ENCODE measurements around the gene ADAMTS2.

ADAMTS2 gene

GRCh38 chr5:179345433-179346321 lies at the start of gene ADAMTS2:
ADAMTS2 (minus strand) TSS chr5:179345461; CDS start chr5:179345328, 133 bp downstream.
- no peak within 1 kb of the TSS for H3K27ac Mint-ChIP-seq
- H3K36me3 Mint-ChIP-seq = no peaks in the 10 kb centered on the region
- H3K9me3 Mint-ChIP-seq (ENCODE audit: low read depth) = no peaks in the 10 kb centered on the region
- peaks cover 37% of the 10 kb centered on the region for H3K27me3 Mint-ChIP-seq
- H3K4me3 Mint-ChIP-seq = peak within 1 kb of the TSS; percentile 55
- H3K4me1 Mint-ChIP-seq (ENCODE audit: low read depth) = peaks cover 13% of the 10 kb centered on the region

- Mint-ChIP-seq H3K27ac (no peak overlapping the region), H3K9me3 (ENCODE audit: low read depth) (peaks cover 35% of the 10 kb centered on the region), H3K4me1 (ENCODE audit: low read depth) (no peaks in the 10 kb centered on the region), H3K36me3 (peaks cover 12% of the 10 kb centered on the region), H3K4me3 (no peak overlapping the region), H3K27me3 (peaks cover 4% of the 10 kb centered on the region)
Observed at GRCh38 chr5:179393078-179393477, 47.8 kb upstream of the ADAMTS2 start.

GRCh38 chr5:179387151-179388110 lies 42.2 kb upstream of the ADAMTS2 start:
- Mint-ChIP-seq H3K9me3 (ENCODE audit: low read depth) (peaks cover 25% of the 10 kb centered on the region), H3K36me3 (peaks cover 10% of the 10 kb centered on the region), H3K4me3 (no peak overlapping the region), H3K27ac (no peak overlapping the region), H3K4me1 (ENCODE audit: low read depth) (no peaks in the 10 kb centered on the region), H3K27me3 (peaks cover 6% of the 10 kb centered on the region)

- Mint-ChIP-seq H3K27me3 (peaks cover 6% of the 10 kb centered on the region), H3K4me3 (no peak overlapping the region), H3K36me3 (peaks cover 6% of the 10 kb centered on the region), H3K9me3 (ENCODE audit: low read depth) (peaks cover 15% of the 10 kb centered on the region), H3K4me1 (ENCODE audit: low read depth) (no peaks in the 10 kb centered on the region), H3K27ac (no peak overlapping the region)
Observed at GRCh38 chr5:179385914-179386313, 40.7 kb upstream of the ADAMTS2 start.

GRCh38 chr5:179382486-179382885 lies 37.2 kb upstream of the ADAMTS2 start:
- Mint-ChIP-seq H3K27me3 (peaks cover 6% of the 10 kb centered on the region), H3K4me1 (ENCODE audit: low read depth) (no peaks in the 10 kb centered on the region), H3K9me3 (ENCODE audit: low read depth) (no peaks in the 10 kb centered on the region), H3K36me3 (no peaks in the 10 kb centered on the region), H3K4me3 (no peak overlapping the region), H3K27ac (no peak overlapping the region)

GRCh38 chr5:179381691-179382090 lies 36.4 kb upstream of the ADAMTS2 start:
- Mint-ChIP-seq H3K27ac (no peak overlapping the region), H3K36me3 (no peaks in the 10 kb centered on the region), H3K9me3 (ENCODE audit: low read depth) (no peaks in the 10 kb centered on the region), H3K4me1 (ENCODE audit: low read depth) (no peaks in the 10 kb centered on the region), H3K27me3 (peaks cover 3% of the 10 kb centered on the region), H3K4me3 (no peak overlapping the region)

GRCh38 chr5:179380211-179381035 lies 35.2 kb upstream of the ADAMTS2 start:
- no peaks in the 10 kb centered on the region for H3K36me3 Mint-ChIP-seq
- H3K27me3 Mint-ChIP-seq = no peaks in the 10 kb centered on the region
- no peak overlapping the region for H3K4me3 Mint-ChIP-seq
- H3K27ac Mint-ChIP-seq = no peak overlapping the region
- H3K9me3 Mint-ChIP-seq (ENCODE audit: low read depth) = no peaks in the 10 kb centered on the region
- H3K4me1 Mint-ChIP-seq (ENCODE audit: low read depth) = no peaks in the 10 kb centered on the region

GRCh38 chr5:179379321-179379890 lies 34.1 kb upstream of the ADAMTS2 start:
- Mint-ChIP-seq H3K27ac (no peak overlapping the region), H3K4me1 (ENCODE audit: low read depth) (no peaks in the 10 kb centered on the region), H3K27me3 (no peaks in the 10 kb centered on the region), H3K9me3 (ENCODE audit: low read depth) (no peaks in the 10 kb centered on the region), H3K4me3 (no peak overlapping the region), H3K36me3 (no peaks in the 10 kb centered on the region)

GRCh38 chr5:179378441-179379271 lies 33.4 kb upstream of the ADAMTS2 start:
- Mint-ChIP-seq H3K27me3 (no peaks in the 10 kb centered on the region), H3K4me1 (ENCODE audit: low read depth) (no peaks in the 10 kb centered on the region), H3K9me3 (ENCODE audit: low read depth) (no peaks in the 10 kb centered on the region), H3K36me3 (no peaks in the 10 kb centered on the region), H3K4me3 (no peak overlapping the region), H3K27ac (no peak overlapping the region)

- Mint-ChIP-seq H3K27ac (no peak overlapping the region), H3K9me3 (ENCODE audit: low read depth) (no peaks in the 10 kb centered on the region), H3K4me3 (no peak overlapping the region), H3K27me3 (no peaks in the 10 kb centered on the region), H3K36me3 (no peaks in the 10 kb centered on the region), H3K4me1 (ENCODE audit: low read depth) (no peaks in the 10 kb centered on the region)
Observed at GRCh38 chr5:179378116-179378440, 32.8 kb upstream of the ADAMTS2 start.

- H3K4me1 Mint-ChIP-seq (ENCODE audit: low read depth) = no peaks in the 10 kb centered on the region
- H3K4me3 Mint-ChIP-seq = no peak overlapping the region
- H3K36me3 Mint-ChIP-seq = no peaks in the 10 kb centered on the region
- no peaks in the 10 kb centered on the region for H3K27me3 Mint-ChIP-seq
- no peak overlapping the region for H3K27ac Mint-ChIP-seq
- no peaks in the 10 kb centered on the region for H3K9me3 Mint-ChIP-seq (ENCODE audit: low read depth)
Observed at GRCh38 chr5:179377421-179378115, 32.3 kb upstream of the ADAMTS2 start.

- Mint-ChIP-seq H3K4me3 (no peak overlapping the region), H3K27ac (no peak overlapping the region), H3K27me3 (no peaks in the 10 kb centered on the region), H3K36me3 (no peaks in the 10 kb centered on the region), H3K9me3 (ENCODE audit: low read depth) (no peaks in the 10 kb centered on the region), H3K4me1 (ENCODE audit: low read depth) (no peaks in the 10 kb centered on the region)
Observed at GRCh38 chr5:179376701-179377420, 31.6 kb upstream of the ADAMTS2 start.
